Measurements from ENCODE around the gene PPP2R2C. TPM values are rescaled to one million over a fixed set of nuclear protein-coding genes. Genes with fewer than 3 reads are reported as not detected.

The PPP2R2C gene
- total and polyA plus RNA-seq, 5 donors: 2.3 to 7.2 (median 2.8) TPM

DNA sequence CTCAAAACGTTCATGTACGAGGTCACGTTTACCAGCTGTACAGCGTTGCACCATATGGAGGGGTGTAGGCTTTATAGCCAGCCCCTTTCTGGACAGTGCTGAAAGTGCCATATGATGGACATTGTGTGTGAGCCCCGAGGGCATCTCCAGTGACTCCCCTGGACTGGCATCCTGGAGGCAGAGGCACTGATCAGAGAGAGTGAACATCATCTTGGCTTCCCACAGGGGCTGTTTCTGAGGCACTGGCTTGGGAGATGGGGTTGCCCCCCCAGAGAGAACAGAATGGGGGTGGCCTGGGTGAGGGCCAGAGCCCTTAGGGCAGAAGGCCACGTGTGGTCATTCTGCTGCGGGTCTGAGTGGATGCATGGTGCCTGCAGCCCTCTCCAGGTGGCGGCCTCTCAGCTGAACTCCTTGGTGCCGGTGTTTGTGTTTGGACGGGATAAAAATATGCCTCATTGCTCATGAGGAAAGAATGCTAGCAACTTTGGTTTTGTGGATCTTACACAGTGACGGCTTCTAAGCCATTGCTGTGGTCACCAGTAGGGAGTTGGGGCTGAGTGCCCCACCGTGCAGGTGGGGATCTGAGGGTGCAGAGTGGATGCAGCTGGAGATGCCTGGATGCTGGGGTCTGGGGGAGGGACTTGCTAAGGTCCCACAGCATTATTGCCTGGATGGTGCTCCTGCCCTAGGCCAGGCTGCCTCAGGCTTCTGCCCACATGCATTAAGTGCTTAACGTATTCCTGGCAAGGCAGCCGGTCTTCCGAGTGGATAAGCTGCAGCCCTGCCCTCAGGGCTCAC lies 199.4 kb downstream of the PPP2R2C start:
- peak in 1 of 3 donors; percentile 32 for DNase-seq
- Histone ChIP-seq H3K27ac (ENCODE audit: low read length) (no peak overlapping the region), H3K4me1 (ENCODE audit: control insufficient read depth, insufficient read depth, low read length) (peaks cover 32% of the 10 kb centered on the region), H3K9me3 (ENCODE audit: control insufficient read depth, low read length) (no peaks in the 10 kb centered on the region), H3K27me3 (ENCODE audit: control insufficient read depth, insufficient read depth) (no peaks in the 10 kb centered on the region), H3K4me3 (ENCODE audit: low read length) (no peak overlapping the region)
- no peak for ATAC-seq
- 35% methylated on average over 15 of the region's 15 CpGs for WGBS
- intact Hi-C loops (cut with DNase I): no loop called here

- Histone ChIP-seq H3K4me1 (ENCODE audit: control insufficient read depth, insufficient read depth, low read length) (peaks cover 29% of the 10 kb centered on the region), H3K27me3 (ENCODE audit: control insufficient read depth, insufficient read depth) (no peaks in the 10 kb centered on the region), H3K27ac (ENCODE audit: low read length) (peak overlapping the region; percentile 10), H3K4me3 (ENCODE audit: low read length) (no peak overlapping the region), H3K9me3 (ENCODE audit: control insufficient read depth, low read length) (no peaks in the 10 kb centered on the region)
- DNase-seq (peak; percentile 44 to 83 (median 80)), ATAC-seq (peak; percentile 5 to 30)
- 29% methylated on average over 15 of the region's 15 CpGs for WGBS
- intact Hi-C loops (cut with DNase I): no loop called here
Measured at GRCh38 chr4:6271701-6272465, 200.5 kb downstream of the PPP2R2C start.

GRCh38 chr4:6271206-6271605 lies 201.2 kb downstream of the PPP2R2C start:
- Histone ChIP-seq H3K4me1 (ENCODE audit: control insufficient read depth, insufficient read depth, low read length) (peaks cover 24% of the 10 kb centered on the region), H3K4me3 (ENCODE audit: low read length) (no peak overlapping the region), H3K27me3 (ENCODE audit: control insufficient read depth, insufficient read depth) (no peaks in the 10 kb centered on the region), H3K9me3 (ENCODE audit: control insufficient read depth, low read length) (no peaks in the 10 kb centered on the region), H3K27ac (ENCODE audit: low read length) (peak overlapping the region; percentile 31)
- DNase-seq: no peak
- intact Hi-C loops (cut with DNase I): no loop called here
- WGBS: 65% methylated on average over 9 of the region's 9 CpGs
- ATAC-seq: no peak

- no peak for ATAC-seq
- H3K4me1 ChIP-seq (ENCODE audit: control insufficient read depth, insufficient read depth, low read length): peaks cover 24% of the 10 kb centered on the region
Measured at GRCh38 chr4:6270636-6271121, 201.7 kb downstream of the PPP2R2C start.

More at GRCh38 chr4:6270636-6271121, 201.7 kb downstream of the PPP2R2C start:
- Histone ChIP-seq H3K27me3 (ENCODE audit: control insufficient read depth, insufficient read depth) (no peaks in the 10 kb centered on the region), H3K27ac (ENCODE audit: low read length) (peak overlapping the region; percentile 31), H3K9me3 (ENCODE audit: control insufficient read depth, low read length) (no peaks in the 10 kb centered on the region), H3K4me3 (ENCODE audit: low read length) (peak overlapping the region; percentile 73)
- WGBS: 18% methylated on average over 8 of the region's 8 CpGs
- intact Hi-C loops (cut with DNase I): no loop called here
- peak in 1 of 3 donors; percentile 65 for DNase-seq

Other genes starting within 250 kb of the PPP2R2C start
- 10 to 100 TPM; 47.9 to 76.6 (median 60.7) TPM for gene WFS1, start 202.8 kb downstream of the PPP2R2C start, total RNA-seq
- 53.3 TPM for gene WFS1, start 202.8 kb downstream of the PPP2R2C start, polyA plus RNA-seq
- 10 to 100 TPM; 27.0 to 38.4 (median 28.9) TPM for gene MAN2B2, start 102.6 kb upstream of the PPP2R2C start, total RNA-seq
- 11.5 TPM for gene MAN2B2, start 102.6 kb upstream of the PPP2R2C start, polyA plus RNA-seq
- 100 to 1,000 TPM; 250 to 276 (median 263) TPM for gene MRFAP1, start 168.1 kb upstream of the PPP2R2C start, total RNA-seq
- 335 TPM for gene MRFAP1, start 168.1 kb upstream of the PPP2R2C start, polyA plus RNA-seq
- 1 to 10 TPM in 1 of 4 donors, not detected in 3; 1.5 TPM for gene S100P, start 221.3 kb upstream of the PPP2R2C start, total RNA-seq
- gene S100P, start 221.3 kb upstream of the PPP2R2C start, polyA plus RNA-seq: 0.16 TPM
- gene MRFAP1L1, start 237.3 kb upstream of the PPP2R2C start, total RNA-seq: 10 to 100 TPM; 51.9 to 58.6 (median 54.1) TPM
- gene MRFAP1L1, start 237.3 kb upstream of the PPP2R2C start, polyA plus RNA-seq: 73.4 TPM
- gene BLOC1S4, start 243.6 kb upstream of the PPP2R2C start, total RNA-seq: 1 to 10 TPM; 7.5 to 9.1 (median 8.4) TPM
- gene BLOC1S4, start 243.6 kb upstream of the PPP2R2C start, polyA plus RNA-seq: 7.0 TPM

Measured in right cardiac atrium (tissue), 5 donors.